Pancreas (tissue), 10 donors: Measurements from ENCODE around the gene NSG1. TPM values are rescaled to one million over a fixed set of nuclear protein-coding genes. Genes with fewer than 3 reads are reported as not detected.

Experiments
- ATAC-seq, 4 donors: fragments of 200-7000 bp; cut with Tn5 transposase; one replicate each; pipeline versions ENCODE4 v1.8.0 to v1.9.1; 2020; ENCODE audit warnings: mild to moderate bottlenecking in 4 of 4, moderate library complexity in 4 of 4
- DNase-seq, 6 donors: peaks; one replicate each; pipeline ENCODE4 v3.0.0-alpha.2; 2020
- FAIRE-seq: peaks from 2 replicates; lab custom pipeline; 2012; peaks lifted over from hg19 to GRCh38; lab: Jason Lieb, UNC
- H3K27ac ChIP-seq, 4 donors: fragments of 200-600 bp; sonication (generic); 1 replicate in 3 of 4; 2 replicates in 1 of 4; pipeline versions ENCODE4 v1.5.0 to v1.8.0; 2020
- H3K27me3 ChIP-seq, 4 donors: fragments of 200-600 bp; one replicate each; pipeline ENCODE4 v1.8.0; 2021
- H3K36me3 ChIP-seq, 3 donors: fragments of 200-600 bp; sonication (generic) in 1 of 3; one replicate each; pipeline versions ENCODE4 v1.5.0 to v1.8.0; 2020 to 2021
- H3K4me1 ChIP-seq, 3 donors: fragments of 200-600 bp; one replicate each; pipeline ENCODE4 v1.8.0; 2021
- H3K4me3 ChIP-seq, 4 donors: fragments of 200-600 bp; sonication (generic) in 2 of 4; one replicate each; pipeline versions ENCODE4 v1.5.0 to v1.8.0; 2020 to 2021
- H3K9me3 ChIP-seq, 4 donors: fragments of 200-600 bp; one replicate each; pipeline ENCODE4 v1.8.0; 2021
- CTCF ChIP-seq, 4 donors: fragments of 200-600 bp; sonication (generic) in 3 of 4; IDR thresholded peaks; one replicate each; pipeline versions ENCODE4 v1.5.0 to v1.8.0; 2021; ENCODE audit warnings: antibody characterized with exemption in 4 of 4
- WGBS, 2 donors: extraction: QIAGEN DNeasy Blood & Tissue Kit; methylation state at CpG; one replicate each; pipeline ENCODE4 v1.1.7; 2013; 5-methylcytosine and 5-hydroxymethylcytosine counted together
- intact Hi-C, 3 donors: fragments of 100-400 bp; cut with DNase I; formaldehyde crosslinking; loops; one replicate each; pipeline versions ENCODE4 v1.11.1 to v1.14.2; 2022
- polyA plus RNA-seq, 2 donors: library from polyadenylated mRNA; stranded (reverse); fragments of 200-250 nt; gene quantifications; one replicate each; pipeline ENCODE4 v1.2.3, GENCODE V29; 2013
- total RNA-seq, 6 donors: library from RNA; stranded (reverse); fragmentation: NEBNext Ultra II Directional in 4 of 6; extraction: Animal tissue kit (Norgen Biotek cat#: 25700) in 4 of 6; gene quantifications; one replicate each; pipeline versions ENCODE4 v1.2.1 to v1.2.4, GENCODE V29; 2021 to 2023
- donor health status: healthy with polysubstance abuse.
- donor health status: DM: no; HTN: no; CAD: no; lungs with moderate emphysema.
- donor health status: DM: no; HTN: no; CAD: no.
- donor health status: control.
- donor health status: control.
- donor health status: Bipolar disorder and iron deficiency.
- donor health status: DM: yes; HTN: yes; CAD: no.
- donor health status: DM: no; HTN: no; CAD: no.
- donor health status: DM: no; HTN: no; CAD: no.
- donor health status: DM: yes; HTN: yes; CAD: no.

The NSG1 gene
- total and polyA plus RNA-seq, 8 donors: 0.28 to 10.1 (median 1.1) TPM

- WGBS, 2 donors: 65% methylated on average over 4 of the region's 4 CpGs
- FAIRE-seq (no peak), DNase-seq (no peak), ATAC-seq (no peak)
- Histone ChIP-seq H3K4me1 (no peaks in the 10 kb centered on the region), H3K36me3 (no peaks in the 10 kb centered on the region), H3K27me3 (no peaks in the 10 kb centered on the region), H3K9me3 (no peaks in the 10 kb centered on the region), H3K4me3 (no peak overlapping the region), H3K27ac (no peak overlapping the region)
- intact Hi-C loops: no loop called here
- TF ChIP-seq CTCF (IDR thresholded peaks at IDR 0.05): no peak
These were observed 36.0 kb upstream of the NSG1 start for GRCh38 chr4:4350909-4351308.

GRCh38 chr4:4355302-4355701, 31.6 kb upstream of the NSG1 start:
- no peak for ATAC-seq
- no peak for DNase-seq
- Histone ChIP-seq H3K27me3 (no peaks in the 10 kb centered on the region), H3K4me1 (no peaks in the 10 kb centered on the region), H3K27ac (no peak overlapping the region), H3K36me3 (no peaks in the 10 kb centered on the region), H3K9me3 (no peaks in the 10 kb centered on the region), H3K4me3 (no peak overlapping the region)
- no peak for TF ChIP-seq CTCF (IDR thresholded peaks at IDR 0.05)
- no peak for FAIRE-seq
- intact Hi-C loops: no loop called here
- WGBS, 2 donors: 15 to 18% methylated on average over 1 of the region's 1 CpG

DNA sequence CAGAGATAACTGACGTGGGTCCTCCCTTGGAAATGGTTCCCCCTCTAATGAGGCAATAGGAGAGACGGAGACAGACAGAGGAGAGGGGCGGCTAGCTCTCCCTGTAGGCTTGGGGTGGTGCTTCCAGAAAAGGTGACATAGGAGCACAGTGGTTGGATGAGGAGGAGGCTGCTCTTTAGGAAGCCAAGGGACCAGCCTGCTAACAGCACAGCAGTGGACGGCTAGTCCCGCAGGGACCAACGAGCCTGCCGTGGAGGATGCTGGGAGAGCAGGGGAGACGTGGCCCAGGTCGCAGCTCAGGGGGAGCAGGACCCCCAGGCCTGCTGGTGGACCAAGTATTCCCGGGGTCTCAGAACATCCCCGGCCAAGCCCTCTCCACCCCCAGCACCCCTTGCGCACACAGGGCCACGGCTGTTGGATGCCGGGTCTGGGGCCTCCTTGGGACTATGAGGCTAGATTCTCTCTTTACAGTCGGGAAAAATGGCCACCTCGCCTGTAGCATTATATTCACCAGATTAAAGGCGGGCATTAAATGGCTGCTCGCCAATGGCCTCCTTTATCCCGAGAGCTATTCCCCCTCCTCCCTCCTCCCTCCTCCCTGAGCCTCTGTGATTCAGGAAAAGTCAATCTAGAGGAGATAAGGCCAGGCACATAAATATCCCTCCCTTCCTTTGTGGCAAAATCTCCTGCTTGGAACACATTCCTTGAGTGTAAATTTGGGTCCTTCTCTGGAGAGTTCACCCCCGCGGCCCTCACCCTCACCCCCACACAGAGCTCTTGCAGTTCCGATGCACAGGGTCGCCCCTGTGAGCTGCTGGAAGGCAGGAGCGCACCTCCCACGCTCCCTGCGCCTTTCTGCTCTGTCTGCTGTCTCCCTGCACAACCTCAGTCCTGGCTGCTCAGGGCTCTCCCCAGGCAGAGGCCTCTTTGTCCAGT, 30.5 kb upstream of the NSG1 start:
- Histone ChIP-seq H3K27ac (no peak overlapping the region), H3K4me1 (no peaks in the 10 kb centered on the region), H3K36me3 (no peaks in the 10 kb centered on the region), H3K27me3 (peaks cover 0 to 3% (median 0%) of the 10 kb centered on the region in 4 donors), H3K9me3 (no peaks in the 10 kb centered on the region), H3K4me3 (no peak overlapping the region)
- WGBS, 2 donors: 43 to 56% methylated on average over 26 of the region's 26 CpGs
- intact Hi-C loops: no loop called here
- FAIRE-seq: no peak
- DNase-seq: no peak
- no peak for TF ChIP-seq CTCF (IDR thresholded peaks at IDR 0.05)
- no peak for ATAC-seq

GRCh38 chr4:4358093-4358854, 28.6 kb upstream of the NSG1 start:
- Histone ChIP-seq H3K9me3 (no peaks in the 10 kb centered on the region), H3K4me1 (no peaks in the 10 kb centered on the region), H3K27ac (no peak overlapping the region), H3K36me3 (no peaks in the 10 kb centered on the region), H3K27me3 (peaks cover 0 to 3% (median 0%) of the 10 kb centered on the region in 4 donors), H3K4me3 (no peak overlapping the region)
- intact Hi-C loops: no loop called here
- WGBS, 2 donors: 34 to 43% methylated on average over 13 of the region's 13 CpGs
- no peak for ATAC-seq
- no peak for TF ChIP-seq CTCF (IDR thresholded peaks at IDR 0.05)
- FAIRE-seq: no peak
- DNase-seq: no peak
